ENCODE results near the gene GABRG3. TPM values are rescaled to one million over a fixed set of nuclear protein-coding genes. Genes with fewer than 3 reads are reported as not detected.

The GABRG3 gene
- total and polyA plus RNA-seq, 7 donors: under 0.01 to 0.28 (median 0.05) TPM; not detected in 3

GRCh38 chr15:27210176-27210575 lies 239.2 kb downstream of the GABRG3 start:
- H3K9me3 ChIP-seq: peaks cover 0 to 5% (median 0%) of the 10 kb centered on the region in 4 donors
- H3K4me1 ChIP-seq: no peaks in the 10 kb centered on the region
- no peaks in the 10 kb centered on the region for H3K27me3 ChIP-seq
- TF ChIP-seq, protein P1, sequence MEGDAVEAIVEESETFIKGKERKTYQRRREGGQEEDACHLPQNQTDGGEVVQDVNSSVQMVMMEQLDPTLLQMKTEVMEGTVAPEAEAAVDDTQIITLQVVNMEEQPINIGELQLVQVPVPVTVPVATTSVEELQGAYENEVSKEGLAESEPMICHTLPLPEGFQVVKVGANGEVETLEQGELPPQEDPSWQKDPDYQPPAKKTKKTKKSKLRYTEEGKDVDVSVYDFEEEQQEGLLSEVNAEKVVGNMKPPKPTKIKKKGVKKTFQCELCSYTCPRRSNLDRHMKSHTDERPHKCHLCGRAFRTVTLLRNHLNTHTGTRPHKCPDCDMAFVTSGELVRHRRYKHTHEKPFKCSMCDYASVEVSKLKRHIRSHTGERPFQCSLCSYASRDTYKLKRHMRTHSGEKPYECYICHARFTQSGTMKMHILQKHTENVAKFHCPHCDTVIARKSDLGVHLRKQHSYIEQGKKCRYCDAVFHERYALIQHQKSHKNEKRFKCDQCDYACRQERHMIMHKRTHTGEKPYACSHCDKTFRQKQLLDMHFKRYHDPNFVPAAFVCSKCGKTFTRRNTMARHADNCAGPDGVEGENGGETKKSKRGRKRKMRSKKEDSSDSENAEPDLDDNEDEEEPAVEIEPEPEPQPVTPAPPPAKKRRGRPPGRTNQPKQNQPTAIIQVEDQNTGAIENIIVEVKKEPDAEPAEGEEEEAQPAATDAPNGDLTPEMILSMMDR (IDR thresholded peaks at IDR 0.05): no peak
- no peak for TF ChIP-seq POLR2A (IDR thresholded peaks at IDR 0.05)
- 83 to 90% methylated on average over 10 of the region's 10 CpGs for WGBS, 2 donors
- H3K27ac ChIP-seq: no peak overlapping the region
- no peak for DNase-seq
- intact Hi-C loops (cut with DNase I): no loop called here
- H3K4me3 ChIP-seq: no peak overlapping the region
- no peaks in the 10 kb centered on the region for H3K36me3 ChIP-seq

- no peaks in the 10 kb centered on the region for H3K36me3 ChIP-seq
- H3K4me3 ChIP-seq: no peak overlapping the region
- H3K27ac ChIP-seq: no peak overlapping the region
- H3K9me3 ChIP-seq: peaks cover 0 to 5% (median 0%) of the 10 kb centered on the region in 4 donors
- 74 to 90% methylated on average over 8 of the region's 8 CpGs for WGBS, 2 donors
- no peak for DNase-seq
- TF ChIP-seq POLR2AphosphoS5 (IDR thresholded peaks at IDR 0.05) (no peak), EP300 (IDR thresholded peaks at IDR 0.05) (no peak), POLR2A (IDR thresholded peaks at IDR 0.05) (no peak)
- TF ChIP-seq, protein P1 (IDR thresholded peaks at IDR 0.05): no peak
- H3K4me1 ChIP-seq: no peaks in the 10 kb centered on the region
- no peaks in the 10 kb centered on the region for H3K27me3 ChIP-seq
- intact Hi-C loops (cut with DNase I): no loop called here
Measured at GRCh38 chr15:27214032-27214431, 243.1 kb downstream of the GABRG3 start.

- no peak overlapping the region for H3K27ac ChIP-seq
- 80 to 82% methylated on average over 3 of the region's 3 CpGs for WGBS, 2 donors
- H3K9me3 ChIP-seq: peaks cover 0 to 5% (median 0%) of the 10 kb centered on the region in 4 donors
- H3K36me3 ChIP-seq: no peaks in the 10 kb centered on the region
- no peak for DNase-seq
- TF ChIP-seq POLR2AphosphoS5 (IDR thresholded peaks at IDR 0.05): no peak
- TF ChIP-seq, protein P1 (IDR thresholded peaks at IDR 0.05): no peak
- no peak for TF ChIP-seq EP300 (IDR thresholded peaks at IDR 0.05)
- H3K4me3 ChIP-seq: no peak overlapping the region
- intact Hi-C loops (cut with DNase I): no loop called here
- no peaks in the 10 kb centered on the region for H3K27me3 ChIP-seq
- no peaks in the 10 kb centered on the region for H3K4me1 ChIP-seq
Measured at GRCh38 chr15:27214961-27215360, 244.0 kb downstream of the GABRG3 start.

GRCh38 chr15:27218426-27218825 lies 247.4 kb downstream of the GABRG3 start:
- Histone ChIP-seq H3K36me3 (no peaks in the 10 kb centered on the region), H3K4me3 (no peak overlapping the region), H3K9me3 (no peaks in the 10 kb centered on the region), H3K4me1 (no peaks in the 10 kb centered on the region), H3K27ac (no peak overlapping the region), H3K27me3 (no peaks in the 10 kb centered on the region)
- DNase-seq: no peak
- TF ChIP-seq POLR2A (IDR thresholded peaks at IDR 0.05) (no peak), EP300 (IDR thresholded peaks at IDR 0.05) (no peak), POLR2AphosphoS5 (IDR thresholded peaks at IDR 0.05) (no peak)
- TF ChIP-seq, protein P1 (IDR thresholded peaks at IDR 0.05): no peak
- intact Hi-C loops (cut with DNase I): no loop called here
- 89% methylated on average over 8 of the region's 8 CpGs for WGBS, 2 donors

DNA sequence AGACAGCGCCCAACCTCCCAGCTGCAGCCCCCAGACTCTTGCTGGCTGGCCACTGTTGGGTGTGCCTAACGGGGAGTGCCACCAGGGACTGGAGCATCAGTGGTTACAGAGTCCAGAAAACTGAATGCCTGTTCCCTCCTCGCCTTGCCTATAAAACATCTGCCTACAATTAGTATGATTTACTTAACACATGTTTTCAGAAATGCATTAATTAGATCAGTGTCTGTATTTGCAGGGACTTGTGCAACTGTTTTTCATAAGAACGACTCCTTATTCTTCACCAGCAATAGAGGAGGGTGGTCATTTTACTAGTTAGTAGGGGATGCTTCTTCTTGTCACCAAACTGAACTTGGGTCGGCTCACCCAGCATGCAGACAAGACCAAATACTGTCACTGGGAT lies 248.7 kb downstream of the GABRG3 start:
- H3K4me3 ChIP-seq: no peak overlapping the region
- TF ChIP-seq, protein P1 (IDR thresholded peaks at IDR 0.05): no peak
- TF ChIP-seq POLR2AphosphoS5 (IDR thresholded peaks at IDR 0.05) (no peak), EP300 (IDR thresholded peaks at IDR 0.05) (no peak), POLR2A (IDR thresholded peaks at IDR 0.05) (no peak)
- intact Hi-C loops (cut with DNase I): no loop called here
- H3K36me3 ChIP-seq: no peaks in the 10 kb centered on the region
- H3K4me1 ChIP-seq: no peaks in the 10 kb centered on the region
- no peaks in the 10 kb centered on the region for H3K9me3 ChIP-seq
- H3K27ac ChIP-seq: no peak overlapping the region
- 79 to 87% methylated on average over 5 of the region's 5 CpGs for WGBS, 2 donors
- DNase-seq: no peak
- H3K27me3 ChIP-seq: no peaks in the 10 kb centered on the region
